ENCODE measurements around the gene RIMBP2.

RIMBP2 gene

GRCh38 chr12:130680451-130680990 is 35.6 kb downstream of the RIMBP2 start:
- no peak for DNase-seq (ENCODE audit: low read depth)

DNA sequence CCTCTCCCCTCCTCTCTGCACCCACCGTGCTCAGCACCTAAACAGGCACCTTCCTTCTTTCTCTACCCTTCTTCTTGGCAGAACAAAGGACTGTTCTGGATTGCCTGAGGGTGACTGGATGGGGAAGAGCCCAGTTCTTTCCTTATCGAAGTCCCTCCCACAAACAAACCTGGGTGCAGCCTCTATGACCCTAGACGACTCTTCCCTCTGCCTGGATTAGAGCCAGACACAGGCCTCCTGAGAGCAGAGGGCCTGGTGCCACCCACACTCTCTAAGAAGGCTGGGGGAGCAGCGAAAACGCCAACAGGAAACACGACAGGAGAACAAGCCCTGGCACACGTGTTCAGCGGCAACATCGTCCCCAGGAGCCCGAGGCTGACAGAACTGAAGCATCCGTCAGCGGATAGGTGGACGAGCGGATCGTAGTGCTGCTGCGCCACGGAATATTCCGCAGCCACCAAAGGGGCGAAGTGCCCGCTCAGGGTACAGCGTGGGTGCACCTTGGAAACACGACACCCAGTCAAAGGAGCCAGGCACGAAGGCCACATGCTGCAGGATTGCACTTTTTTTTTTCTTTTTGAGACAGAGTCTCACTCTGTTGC is 38.0 kb downstream of the RIMBP2 start:
- no peak for DNase-seq (ENCODE audit: low read depth)

GRCh38 chr12:130675791-130676190 is 40.3 kb downstream of the RIMBP2 start:
- DNase-seq (ENCODE audit: low read depth), result no peak

DNA sequence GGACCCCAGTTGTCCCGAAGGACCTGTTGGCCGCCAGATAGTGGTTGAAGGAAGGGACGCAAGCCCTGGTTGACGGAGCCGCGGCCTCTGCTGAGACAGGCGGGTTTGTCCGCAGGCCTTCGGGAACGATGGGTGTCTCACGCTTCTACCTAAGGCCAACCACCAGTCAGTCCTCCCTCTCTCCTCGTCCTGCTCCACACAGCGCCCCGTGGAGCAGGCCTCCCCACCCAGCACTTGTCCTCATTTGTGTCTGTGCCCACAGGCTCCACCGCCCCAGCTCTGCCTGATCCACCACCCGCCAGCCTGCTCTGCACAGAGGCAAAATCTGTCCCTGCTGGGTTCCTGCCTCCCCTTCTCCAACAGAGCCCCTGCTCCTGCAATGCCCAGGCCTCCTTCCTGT is 41.0 kb downstream of the RIMBP2 start:
- no peak for DNase-seq (ENCODE audit: low read depth)

DNA sequence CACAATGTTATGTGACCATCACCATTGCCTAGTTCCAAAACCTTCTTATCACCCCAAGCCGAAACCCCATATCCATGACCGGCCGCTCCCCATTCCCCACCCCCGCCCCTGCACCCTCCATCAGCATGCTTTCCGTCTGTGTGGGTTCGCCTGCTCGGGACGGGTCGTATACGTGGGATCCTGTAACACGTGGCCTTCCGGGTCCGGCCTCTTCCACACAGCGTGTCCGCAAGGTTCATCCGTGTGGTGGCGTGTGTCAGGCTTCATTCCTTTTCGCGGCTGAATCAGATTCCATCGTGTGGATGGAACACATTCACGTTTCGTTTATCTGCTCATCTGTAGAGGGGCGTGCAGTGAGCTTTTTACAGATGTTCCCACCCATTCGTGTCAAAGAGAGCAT is 41.4 kb downstream of the RIMBP2 start:
- DNase-seq (ENCODE audit: low read depth), result no peak

GRCh38 chr12:130673036-130673705 is 42.9 kb downstream of the RIMBP2 start:
- no peak for DNase-seq (ENCODE audit: low read depth)

DNA sequence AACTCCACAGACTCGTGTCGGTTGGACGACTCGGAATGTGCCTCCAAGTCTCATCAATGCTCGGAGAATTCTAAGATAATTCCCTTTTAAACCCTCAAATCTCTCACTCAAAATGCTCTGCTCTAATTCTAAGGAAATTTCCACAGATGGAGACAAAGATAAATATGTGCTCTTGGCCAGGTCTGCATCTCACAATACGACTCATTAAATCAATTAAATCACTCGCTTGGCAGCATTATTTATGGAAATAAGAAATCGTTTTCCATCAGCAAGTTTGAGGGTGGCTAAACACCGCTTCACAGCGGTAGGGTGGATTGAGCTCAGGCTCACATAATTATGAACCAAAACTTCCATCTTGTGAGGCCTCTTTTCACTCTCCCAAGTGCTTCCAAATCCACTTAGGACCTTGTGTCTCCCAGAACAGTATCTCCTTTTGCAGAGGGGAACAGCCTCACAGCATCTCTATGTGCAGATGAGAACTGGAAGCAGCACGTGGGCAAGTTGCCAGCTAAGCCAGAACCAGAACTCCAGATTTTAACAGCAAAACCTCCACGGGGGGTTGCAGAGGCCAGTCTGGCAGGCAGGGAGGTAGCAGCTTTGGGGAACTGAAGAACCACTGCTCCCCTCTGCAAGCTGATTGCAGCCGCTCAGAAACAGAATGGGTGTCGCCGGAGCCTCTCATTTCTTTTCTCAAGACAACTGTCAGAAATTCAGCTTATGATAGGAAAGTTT is 43.8 kb downstream of the RIMBP2 start:
- no peak for DNase-seq (ENCODE audit: low read depth)

GRCh38 chr12:130671556-130671955 is 44.5 kb downstream of the RIMBP2 start:
- DNase-seq (ENCODE audit: low read depth), result no peak

GRCh38 chr12:130669797-130670196 is 46.3 kb downstream of the RIMBP2 start:
- no peak for DNase-seq (ENCODE audit: low read depth)

DNA sequence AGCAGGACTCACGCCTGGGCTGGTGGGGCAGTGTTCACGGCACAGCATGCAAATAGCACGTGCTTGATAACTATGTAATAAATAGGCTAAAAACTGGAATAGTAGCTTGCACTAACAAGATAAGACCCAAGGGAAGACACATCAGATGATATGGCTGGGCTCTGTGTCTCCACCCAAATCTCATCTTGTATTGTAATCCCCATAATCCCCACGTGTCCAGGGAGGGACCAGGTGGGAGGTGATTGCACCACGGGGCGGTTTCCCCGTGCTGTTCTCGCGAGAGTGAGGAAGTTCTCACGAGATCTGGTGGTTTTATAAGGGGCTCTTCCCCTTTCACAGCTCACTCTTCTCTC is 46.9 kb downstream of the RIMBP2 start:
- DNase-seq (ENCODE audit: low read depth), result no peak

GRCh38 chr12:130668286-130669204 is 47.6 kb downstream of the RIMBP2 start:
- DNase-seq (ENCODE audit: low read depth), result no peak

- DNase-seq (ENCODE audit: low read depth), result no peak
Observed at GRCh38 chr12:130667421-130667960, 48.6 kb downstream of the RIMBP2 start.

- DNase-seq (ENCODE audit: low read depth), result no peak
Observed at GRCh38 chr12:130666645-130667044, 49.5 kb downstream of the RIMBP2 start.

GRCh38 chr12:130665753-130666152 is 50.3 kb downstream of the RIMBP2 start:
- no peak for DNase-seq (ENCODE audit: low read depth)

DNA sequence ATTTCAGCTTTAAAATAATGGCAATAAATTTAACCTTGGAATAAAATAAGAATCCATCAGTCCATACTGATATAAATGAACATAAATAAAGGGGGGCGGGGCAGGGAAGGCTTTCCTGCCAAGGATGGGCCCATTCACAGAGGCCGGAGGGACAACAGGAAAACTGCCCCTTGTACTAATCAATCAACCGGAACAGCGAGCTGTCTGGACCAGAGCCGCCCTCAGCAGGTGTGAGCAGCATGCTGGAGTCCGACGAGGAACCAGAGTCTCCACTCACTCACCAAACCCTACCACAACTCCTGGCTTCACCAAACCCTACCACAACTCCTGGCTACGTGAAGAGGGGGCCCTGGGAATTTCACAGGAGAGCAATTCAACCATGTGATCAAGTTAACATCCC is 51.3 kb downstream of the RIMBP2 start:
- no peak for DNase-seq (ENCODE audit: low read depth)

- DNase-seq (ENCODE audit: low read depth), result no peak
Observed at GRCh38 chr12:130664252-130664651, 51.8 kb downstream of the RIMBP2 start.

GRCh38 chr12:130663514-130663913 is 52.6 kb downstream of the RIMBP2 start:
- DNase-seq (ENCODE audit: low read depth), result no peak

DNA sequence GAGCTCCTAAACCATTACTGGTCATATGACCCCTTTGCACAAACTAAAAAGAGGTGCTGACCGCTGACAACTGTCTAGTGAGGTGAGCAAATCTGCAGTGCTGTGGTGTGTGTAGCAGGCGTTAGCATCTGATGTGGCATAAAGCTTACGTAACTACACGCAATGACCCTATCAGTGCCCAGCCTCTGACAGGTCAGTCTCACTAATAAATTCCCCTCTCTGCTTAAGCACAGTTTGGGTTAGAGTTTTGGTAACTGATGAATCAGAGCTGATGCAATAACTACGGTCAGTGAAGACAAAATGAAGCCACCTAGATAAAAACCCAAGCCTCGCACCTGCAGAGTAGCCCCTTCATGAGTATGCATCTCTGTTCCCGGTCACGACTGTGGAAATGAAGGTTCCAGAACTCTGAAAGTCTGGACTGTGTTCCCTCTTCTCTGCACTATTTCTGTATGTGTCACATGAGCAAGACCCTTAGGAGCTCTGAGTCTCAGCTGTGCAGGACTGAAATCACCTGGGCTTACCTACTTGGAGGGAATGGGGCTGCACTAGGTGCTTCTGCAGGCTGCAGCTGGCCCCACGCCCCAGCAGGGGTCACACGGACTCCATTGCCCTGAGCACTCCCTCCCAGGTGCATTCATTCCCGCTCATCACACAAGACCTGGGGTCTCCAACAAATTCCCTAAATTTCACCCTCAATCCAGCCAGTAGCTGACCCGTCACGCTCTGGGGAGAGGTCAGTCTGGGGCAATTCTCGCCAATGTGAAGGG is 54.4 kb downstream of the RIMBP2 start:
- no peak for DNase-seq (ENCODE audit: low read depth)

DNA sequence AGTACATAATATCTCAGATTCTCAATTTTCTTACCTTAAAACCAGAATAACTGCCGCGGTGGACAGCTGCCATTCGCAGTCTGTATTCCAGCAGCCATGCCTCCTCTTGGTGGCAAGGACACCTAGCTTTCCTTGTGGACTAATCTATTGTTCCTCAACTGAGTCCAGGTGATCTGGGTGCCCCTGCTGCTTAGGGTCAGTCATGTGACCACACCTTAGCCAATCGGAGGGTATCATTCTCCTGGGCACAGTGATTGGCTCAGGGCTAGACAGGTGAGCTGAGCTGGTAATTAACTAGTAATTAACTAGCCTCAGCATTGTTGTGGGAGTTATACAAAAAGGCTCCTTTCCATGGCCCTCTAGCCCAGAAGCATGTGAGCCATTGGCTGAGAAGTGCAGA is 55.0 kb downstream of the RIMBP2 start:
- DNase-seq (ENCODE audit: low read depth), result no peak

GRCh38 chr12:130658145-130658911 is 57.8 kb downstream of the RIMBP2 start:
- no peak for DNase-seq (ENCODE audit: low read depth)
